Effector memory CD8-positive, alpha-beta T cell (primary cell): Measurements from ENCODE around the gene QSER1.
"Not testable (repeated sequence)": the region's sequence is repeated elsewhere in the genome, so short reads cannot be mapped to it uniquely, and the experiment has no call there.

Experiments used
- ATAC-seq: fragments of 150-1000 bp; cut with Tn5 transposase; replicated peaks from 2 replicates; pipeline ENCODE4 v1.10.0; 2021; ENCODE audit warnings: mild to moderate bottlenecking, moderate library complexity
- DNase-seq, 3 experiments: peaks; one replicate each; pipeline ENCODE4 v3.0.0; 2021
- H3K27ac Mint-ChIP-seq, 2 donors: one replicate each; pipeline ENCODE4 v1.8.0; 2022; ENCODE audit warnings: mild to moderate bottlenecking in 2 of 2, mixed read lengths in 2 of 2, moderate library complexity in 2 of 2
- H3K27me3 Mint-ChIP-seq, 2 donors: one replicate each; pipeline ENCODE4 v1.8.0; 2022; ENCODE audit warnings: mixed read lengths in 2 of 2
- H3K36me3 Mint-ChIP-seq: one replicate; pipeline ENCODE4 v1.8.0; 2022; ENCODE audit warnings: mild to moderate bottlenecking, moderate library complexity, mixed read lengths; ENCODE audit not compliant: insufficient read depth
- H3K4me1 Mint-ChIP-seq, 2 donors: one replicate each; pipeline ENCODE4 v1.8.0; 2022; ENCODE audit warnings: low read depth in 2 of 2, mixed read lengths in 2 of 2
- H3K4me3 Mint-ChIP-seq, 2 donors: one replicate each; pipeline ENCODE4 v1.8.0; 2022; ENCODE audit warnings: mild to moderate bottlenecking in 2 of 2, mixed read lengths in 2 of 2, moderate library complexity in 2 of 2
- H3K9me3 Mint-ChIP-seq, 2 donors: one replicate each; pipeline ENCODE4 v1.8.0; 2022; ENCODE audit warnings: mixed read lengths in 2 of 2
- total RNA-seq, 9 experiments: gene quantifications; one replicate each; lab custom pipeline; 2026; lab: John Stamatoyannopoulos, UW

Gene QSER1
- 12.6 to 52.7 (median 20.8) reads per million in 9 experiments for total RNA-seq

- Mint-ChIP-seq H3K36me3 (peaks cover 5% of the 10 kb centered on the region), H3K27me3 (no peaks in the 10 kb centered on the region), H3K4me1 (peaks cover 12 to 22% of the 10 kb centered on the region in 2 donors), H3K9me3 (no peaks in the 10 kb centered on the region), H3K4me3 (peak within 1 kb of the TSS; percentile 95 to 96), H3K27ac (peak within 1 kb of the TSS; percentile 87 to 92)
- DNase-seq: peak; percentile 48 to 50 (median 48)
- ATAC-seq: peak; percentile 77
These were observed at the start of gene QSER1 for GRCh38 chr11:32892355-32893092. QSER1 (plus strand) TSS chr11:32892811; CDS start chr11:32893126, 315 bp downstream.

DNA sequence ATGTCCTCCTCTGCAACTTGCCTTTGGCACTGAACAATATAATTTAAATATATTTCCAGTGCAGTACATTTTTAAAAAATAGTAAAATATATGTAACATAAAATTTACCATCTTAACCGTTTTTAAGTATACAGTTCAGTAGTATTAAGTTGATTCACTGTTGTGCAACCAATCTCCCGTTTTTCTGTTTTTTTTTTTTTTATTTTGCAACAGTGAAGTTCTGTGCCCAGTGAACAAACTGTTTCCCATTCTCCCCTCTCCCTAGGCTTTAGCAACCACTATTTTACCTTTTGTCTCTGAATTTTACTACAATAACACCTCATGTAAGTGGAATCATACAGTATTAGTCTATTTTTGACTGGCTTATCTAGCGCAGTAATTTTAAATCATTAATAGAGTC, 49.1 kb upstream of the QSER1 start:
- Mint-ChIP-seq H3K4me3 (no peak overlapping the region), H3K9me3 (peaks cover 0 to 2% of the 10 kb centered on the region in 2 donors), H3K27ac (no peak overlapping the region), H3K27me3 (peaks cover 5 to 30% of the 10 kb centered on the region in 2 donors), H3K36me3 (no peaks in the 10 kb centered on the region), H3K4me1 (no peaks in the 10 kb centered on the region)
- ATAC-seq (no peak), DNase-seq (no peak)

- H3K36me3 Mint-ChIP-seq: no peaks in the 10 kb centered on the region
- ATAC-seq: no peak
- no peak overlapping the region for H3K27ac Mint-ChIP-seq
- H3K4me1 Mint-ChIP-seq: no peaks in the 10 kb centered on the region
- H3K27me3 Mint-ChIP-seq: peaks cover 12 to 33% of the 10 kb centered on the region in 2 donors
- H3K4me3 Mint-ChIP-seq: no peak overlapping the region
- peaks cover 0 to 2% of the 10 kb centered on the region in 2 donors for H3K9me3 Mint-ChIP-seq
- DNase-seq: no peak
These were observed 45.1 kb upstream of the QSER1 start for GRCh38 chr11:32847511-32847910.

DNA sequence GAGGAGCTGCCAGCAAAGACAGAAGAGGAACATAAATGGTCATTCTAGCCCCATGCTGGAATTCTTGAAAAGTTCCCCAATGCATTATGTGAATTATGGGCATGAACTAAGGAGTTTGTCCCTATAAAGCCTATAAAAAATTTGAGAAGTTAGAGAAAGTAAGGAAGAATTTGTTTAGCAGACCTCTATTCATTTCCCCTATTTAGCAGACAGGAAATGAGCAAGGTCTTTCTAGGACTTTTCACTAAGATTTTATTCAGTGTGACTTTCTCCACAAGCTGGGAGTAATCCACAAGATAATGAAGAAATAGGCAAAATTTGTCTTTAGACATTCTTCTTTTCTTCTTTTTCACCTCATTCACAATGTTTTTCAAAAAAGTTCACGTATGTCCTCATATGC, 42.9 kb upstream of the QSER1 start:
- Mint-ChIP-seq H3K4me1 (no peaks in the 10 kb centered on the region), H3K9me3 (peaks cover 0 to 2% of the 10 kb centered on the region in 2 donors), H3K27me3 (peaks cover 19 to 33% of the 10 kb centered on the region in 2 donors), H3K4me3 (no peak overlapping the region), H3K27ac (no peak overlapping the region), H3K36me3 (no peaks in the 10 kb centered on the region)
- ATAC-seq: no peak
- no peak for DNase-seq

DNA sequence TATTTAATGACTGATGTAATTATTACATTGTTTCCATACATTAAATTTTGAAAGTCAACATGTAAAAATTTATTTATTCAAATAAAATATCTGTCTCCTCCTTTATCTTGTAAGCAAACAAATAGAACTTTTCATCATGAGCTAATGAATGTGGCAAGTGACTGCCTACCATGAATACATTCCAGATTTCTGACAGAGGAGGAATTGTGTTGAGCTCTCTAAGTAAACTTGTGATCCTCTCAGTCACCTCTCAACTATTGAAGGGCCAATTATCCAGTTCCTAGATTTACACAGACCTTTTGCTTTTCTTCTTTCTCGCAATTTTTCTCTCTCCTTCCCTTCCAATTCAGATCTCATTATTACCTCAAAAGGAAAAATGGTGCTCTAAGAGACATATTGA, 41.4 kb upstream of the QSER1 start:
- H3K36me3 Mint-ChIP-seq: no peaks in the 10 kb centered on the region
- peaks cover 0 to 2% of the 10 kb centered on the region in 2 donors for H3K9me3 Mint-ChIP-seq
- DNase-seq (no peak), ATAC-seq (no peak)
- no peak overlapping the region for H3K4me3 Mint-ChIP-seq
- H3K27me3 Mint-ChIP-seq: peaks cover 19 to 21% of the 10 kb centered on the region in 2 donors
- H3K4me1 Mint-ChIP-seq: no peaks in the 10 kb centered on the region
- no peak overlapping the region for H3K27ac Mint-ChIP-seq

DNA sequence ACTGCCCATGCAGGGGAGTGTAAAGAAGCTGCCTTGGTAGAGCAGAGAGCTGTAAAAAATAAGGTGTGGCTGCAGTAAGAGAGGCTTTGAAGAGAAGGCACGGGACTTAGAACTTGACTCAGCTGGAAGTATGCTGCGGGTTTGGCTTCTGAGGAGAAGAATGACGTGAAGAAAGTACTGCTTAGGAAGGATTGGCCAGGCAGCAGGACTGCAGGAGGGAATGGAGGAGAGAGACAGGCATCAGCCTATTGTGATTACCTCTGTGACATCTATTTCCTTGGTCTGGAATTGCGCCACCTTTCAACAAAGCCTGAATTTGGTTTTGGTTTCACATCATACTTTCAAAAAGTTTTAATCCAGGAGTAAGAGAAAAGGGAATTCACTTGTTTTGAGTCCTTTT, 40.4 kb upstream of the QSER1 start:
- Mint-ChIP-seq H3K36me3 (no peaks in the 10 kb centered on the region), H3K27me3 (peaks cover 15 to 19% of the 10 kb centered on the region in 2 donors), H3K4me3 (no peak overlapping the region), H3K27ac (no peak overlapping the region), H3K4me1 (no peaks in the 10 kb centered on the region), H3K9me3 (peaks cover 0 to 2% of the 10 kb centered on the region in 2 donors)
- no peak for DNase-seq
- no peak for ATAC-seq

DNA sequence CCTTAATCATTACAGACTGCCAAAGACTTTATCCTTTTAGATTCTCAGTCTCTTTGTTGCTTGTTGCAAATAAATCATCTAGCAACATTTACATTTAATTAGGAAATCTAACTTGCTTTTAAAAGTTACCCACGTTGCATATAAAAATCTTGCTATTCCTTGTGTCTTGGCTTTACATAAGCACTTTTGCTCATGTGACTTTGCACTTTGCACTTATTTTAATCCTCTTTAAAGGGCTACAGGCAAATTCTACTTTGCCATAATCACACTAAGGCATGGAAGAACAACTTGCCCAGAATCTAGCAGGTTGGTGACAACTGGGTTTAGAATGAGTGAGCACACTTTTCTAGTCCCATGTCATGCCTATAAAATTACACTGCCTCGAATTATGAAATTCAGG, 37.0 kb upstream of the QSER1 start:
- Mint-ChIP-seq H3K27ac (no peak overlapping the region), H3K4me1 (no peaks in the 10 kb centered on the region), H3K4me3 (no peak overlapping the region), H3K36me3 (no peaks in the 10 kb centered on the region), H3K9me3 (no peaks in the 10 kb centered on the region), H3K27me3 (peaks cover 2 to 20% of the 10 kb centered on the region in 2 donors)
- DNase-seq (no peak), ATAC-seq (no peak)

GRCh38 chr11:32858731-32859130, 33.9 kb upstream of the QSER1 start:
- Mint-ChIP-seq H3K27ac (no peak overlapping the region), H3K36me3 (no peaks in the 10 kb centered on the region), H3K4me1 (no peaks in the 10 kb centered on the region), H3K9me3 (no peaks in the 10 kb centered on the region), H3K27me3 (peaks cover 6 to 29% of the 10 kb centered on the region in 2 donors), H3K4me3 (no peak overlapping the region)
- no peak for DNase-seq
- no peak for ATAC-seq

GRCh38 chr11:32861850-32862577, 30.6 kb upstream of the QSER1 start:
- Mint-ChIP-seq H3K9me3 (no peaks in the 10 kb centered on the region), H3K4me3 (no peak overlapping the region), H3K36me3 (no peaks in the 10 kb centered on the region), H3K27me3 (peaks cover 25 to 43% of the 10 kb centered on the region in 2 donors), H3K27ac (no peak overlapping the region), H3K4me1 (no peaks in the 10 kb centered on the region)
- DNase-seq (no peak), ATAC-seq (no peak)

DNA sequence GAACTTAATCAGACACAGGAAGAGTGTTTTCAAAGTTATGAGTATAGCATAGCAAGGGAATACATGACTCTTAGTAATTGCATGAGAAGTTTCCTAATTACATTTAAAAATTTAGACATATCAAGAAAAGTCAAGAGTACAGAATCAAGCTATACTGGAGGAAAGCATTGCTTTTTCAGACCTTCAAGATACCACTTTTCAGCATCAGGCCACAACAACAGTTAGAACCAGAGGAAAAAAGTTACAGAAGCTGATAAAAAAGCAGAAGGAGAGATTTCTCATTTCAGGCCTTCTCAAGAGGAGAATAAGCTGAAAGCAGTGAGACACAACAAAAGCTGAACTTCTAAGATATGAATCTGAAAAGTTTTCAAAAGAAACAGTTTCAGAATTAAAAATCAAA, 28.1 kb upstream of the QSER1 start:
- Mint-ChIP-seq H3K36me3 (no peaks in the 10 kb centered on the region), H3K9me3 (no peaks in the 10 kb centered on the region), H3K4me1 (no peaks in the 10 kb centered on the region), H3K4me3 (no peak overlapping the region), H3K27me3 (peaks cover 21 to 53% of the 10 kb centered on the region in 2 donors), H3K27ac (no peak overlapping the region)
- DNase-seq: no peak
- ATAC-seq: no peak

- not testable (repeated sequence) for ATAC-seq, DNase-seq, H3K27ac Mint-ChIP-seq, H3K4me1 Mint-ChIP-seq, H3K4me3 Mint-ChIP-seq, H3K9me3 Mint-ChIP-seq, H3K36me3 Mint-ChIP-seq
- H3K27me3 Mint-ChIP-seq: peaks cover 26 to 35% of the 10 kb centered on the region in 2 donors
These were observed 23.9 kb upstream of the QSER1 start for GRCh38 chr11:32868752-32869151.

DNA sequence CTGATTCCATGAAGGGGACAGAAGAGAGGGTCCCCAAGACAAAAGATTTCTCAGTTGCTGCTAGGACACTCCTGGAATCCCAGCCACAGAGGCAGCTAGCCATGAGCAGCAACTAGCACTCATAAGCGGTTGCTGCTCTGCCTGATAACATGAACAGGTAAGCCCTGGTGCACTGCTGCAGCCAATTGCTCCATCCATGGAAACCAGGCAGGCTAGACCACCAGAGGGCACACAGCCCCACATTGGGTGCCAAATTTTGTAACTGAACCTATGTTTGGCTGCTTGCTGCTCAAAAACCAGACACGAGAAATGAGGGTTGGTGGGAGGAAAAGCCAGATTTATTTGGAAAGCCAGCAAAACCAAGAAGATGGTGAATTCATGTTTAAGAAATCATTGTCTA, 21.9 kb upstream of the QSER1 start:
- peak; percentile 50 for ATAC-seq
- Mint-ChIP-seq H3K4me3 (no peak overlapping the region), H3K27ac (no peak overlapping the region), H3K9me3 (no peaks in the 10 kb centered on the region), H3K27me3 (peaks cover 36 to 40% of the 10 kb centered on the region in 2 donors), H3K36me3 (no peaks in the 10 kb centered on the region), H3K4me1 (no peaks in the 10 kb centered on the region)
- peak in 2 of 3 experiments; percentile 9 to 24 for DNase-seq

DNA sequence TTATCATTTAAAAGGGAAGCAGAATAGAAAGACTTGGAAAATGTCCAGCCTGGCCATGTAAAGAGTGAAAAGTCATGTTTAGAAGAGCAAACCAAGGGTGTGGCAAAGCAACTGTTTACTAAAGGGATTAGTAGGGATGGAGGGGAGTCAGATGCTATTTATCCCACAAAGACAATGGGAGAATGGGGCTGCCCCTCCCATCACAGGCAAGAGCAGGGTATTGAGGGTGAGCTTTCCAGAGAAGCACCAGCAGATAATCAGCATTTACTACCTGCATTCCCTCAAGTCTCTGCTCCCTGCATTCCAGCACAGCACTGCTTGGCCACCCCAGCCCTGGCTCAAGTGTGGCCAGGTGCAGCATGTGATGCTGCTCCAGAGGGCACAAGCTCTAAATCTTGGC, 18.5 kb upstream of the QSER1 start:
- Mint-ChIP-seq H3K9me3 (no peaks in the 10 kb centered on the region), H3K4me3 (no peak overlapping the region), H3K27ac (no peak overlapping the region), H3K27me3 (peaks cover 32 to 40% of the 10 kb centered on the region in 2 donors), H3K36me3 (no peaks in the 10 kb centered on the region), H3K4me1 (no peaks in the 10 kb centered on the region)
- no peak for ATAC-seq
- DNase-seq: no peak

DNA sequence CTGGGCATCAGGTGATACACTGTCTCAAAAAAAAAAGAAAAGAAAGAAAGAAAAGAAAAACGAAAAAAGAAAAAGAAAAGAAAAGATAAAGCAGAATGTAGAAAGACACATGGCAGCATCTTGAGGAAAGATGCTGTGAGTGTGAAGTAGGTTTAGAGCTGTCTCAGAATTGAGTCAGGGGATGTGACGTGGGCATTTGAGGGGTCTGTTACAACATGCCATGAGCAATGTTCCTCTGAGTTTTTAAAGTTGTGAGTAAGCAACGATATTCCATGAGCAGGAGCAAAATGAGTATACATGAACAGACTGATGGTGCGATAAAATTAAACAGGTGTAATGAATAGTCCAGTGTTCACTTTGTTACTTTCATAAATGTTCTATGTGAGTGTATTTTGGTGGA, 11.3 kb upstream of the QSER1 start:
- Mint-ChIP-seq H3K4me3 (no peak overlapping the region), H3K27ac (no peak overlapping the region), H3K4me1 (no peaks in the 10 kb centered on the region), H3K36me3 (no peaks in the 10 kb centered on the region), H3K27me3 (peaks cover 2 to 23% of the 10 kb centered on the region in 2 donors), H3K9me3 (no peaks in the 10 kb centered on the region)
- ATAC-seq (no peak), DNase-seq (no peak)
